A172 (cell line): ENCODE results near the gene TRPC4AP. TPM values are rescaled to one million over a fixed set of nuclear protein-coding genes. Genes with fewer than 3 reads are reported as not detected.
"Not testable (repeated sequence)": the region's sequence is repeated elsewhere in the genome, so short reads cannot be mapped to it uniquely, and the experiment has no call there.

Experiments
- DNase-seq: peaks from one replicate; pipeline ENCODE4 v3.0.0-alpha.2; 2015; ENCODE audit warnings: low spot score
- total RNA-seq: library from RNA; depleted of rRNA; stranded (reverse); fragments of >200 nt; shearing (Covaris generic); gene quantifications from 2 replicates; pipeline ENCODE4 v1.2.3, GENCODE V29; 2014

The TRPC4AP gene
- total RNA-seq, 1 experiment from 2014 or later = 48.6 TPM

DNA sequence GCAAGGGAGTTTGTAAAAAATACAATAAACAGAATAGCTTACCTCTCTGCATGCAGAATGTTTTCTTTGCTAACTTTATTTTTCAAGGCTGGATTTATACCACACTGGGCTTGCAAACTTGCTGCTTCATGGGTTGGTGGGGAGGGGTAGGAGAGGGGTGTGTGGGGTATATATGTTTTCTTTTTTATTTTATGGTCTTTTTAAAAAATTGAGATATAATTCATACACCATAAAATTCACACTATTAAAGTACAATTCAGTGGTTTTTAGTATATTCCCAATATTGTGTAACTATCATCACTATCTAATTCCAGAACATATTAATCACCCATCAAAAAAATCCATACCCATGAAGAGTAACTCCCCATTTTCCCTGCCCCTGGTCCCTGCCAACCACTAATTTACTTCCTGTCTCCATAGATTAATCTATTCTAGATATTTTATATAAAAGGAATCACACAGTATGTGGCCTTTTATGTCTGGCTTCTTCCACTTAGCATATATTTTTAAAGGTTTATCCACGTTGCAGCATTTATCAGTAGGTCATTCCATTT, 14.3 kb upstream of the TRPC4AP start:
- DNase-seq = no peak

DNA sequence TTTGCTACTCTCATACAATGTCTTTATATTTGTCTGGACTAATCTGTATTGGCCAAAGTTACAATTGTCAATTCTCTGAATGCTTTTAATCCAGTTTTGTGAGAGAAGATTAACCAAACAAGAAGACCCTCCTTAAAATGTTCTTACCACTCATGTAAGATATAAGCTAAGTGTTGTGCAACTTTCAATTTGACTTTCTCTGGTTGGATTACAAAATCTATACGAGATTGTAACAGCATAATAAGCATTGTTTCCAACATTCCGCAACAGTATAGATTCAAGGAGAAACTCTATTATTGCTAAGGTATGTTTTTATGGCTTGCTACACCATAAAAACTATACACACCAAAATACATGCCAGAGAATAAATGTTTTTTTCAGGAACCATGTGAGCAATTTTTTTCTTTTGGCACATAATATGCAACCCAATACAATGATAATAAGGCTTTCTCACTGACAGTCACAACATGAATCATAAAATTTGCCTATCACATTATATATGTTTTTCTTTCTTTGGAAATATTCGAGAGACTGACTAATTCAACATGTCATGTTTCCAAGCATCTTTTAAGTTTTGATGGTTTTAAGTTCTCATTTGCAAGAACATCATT, 12.2 kb upstream of the TRPC4AP start:
- no peak for DNase-seq

DNA sequence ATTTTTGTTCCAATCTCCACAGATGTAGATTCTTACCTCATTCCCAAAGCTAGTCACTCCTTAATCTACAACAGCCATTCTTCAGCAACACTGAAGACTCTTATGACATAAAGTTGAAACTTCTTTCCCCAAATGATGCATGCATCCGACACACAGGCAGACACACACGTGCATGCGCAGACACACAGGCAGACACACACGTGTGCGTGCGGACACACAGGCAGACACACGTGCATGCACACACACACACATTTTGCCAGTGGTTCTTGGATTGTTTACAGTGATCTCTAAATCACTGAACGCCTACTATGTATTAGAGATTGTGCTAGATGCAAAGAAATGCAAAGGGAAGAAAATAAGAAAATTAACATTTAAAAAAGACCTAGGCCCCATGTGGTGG, 9.0 kb upstream of the TRPC4AP start:
- no peak for DNase-seq

DNA sequence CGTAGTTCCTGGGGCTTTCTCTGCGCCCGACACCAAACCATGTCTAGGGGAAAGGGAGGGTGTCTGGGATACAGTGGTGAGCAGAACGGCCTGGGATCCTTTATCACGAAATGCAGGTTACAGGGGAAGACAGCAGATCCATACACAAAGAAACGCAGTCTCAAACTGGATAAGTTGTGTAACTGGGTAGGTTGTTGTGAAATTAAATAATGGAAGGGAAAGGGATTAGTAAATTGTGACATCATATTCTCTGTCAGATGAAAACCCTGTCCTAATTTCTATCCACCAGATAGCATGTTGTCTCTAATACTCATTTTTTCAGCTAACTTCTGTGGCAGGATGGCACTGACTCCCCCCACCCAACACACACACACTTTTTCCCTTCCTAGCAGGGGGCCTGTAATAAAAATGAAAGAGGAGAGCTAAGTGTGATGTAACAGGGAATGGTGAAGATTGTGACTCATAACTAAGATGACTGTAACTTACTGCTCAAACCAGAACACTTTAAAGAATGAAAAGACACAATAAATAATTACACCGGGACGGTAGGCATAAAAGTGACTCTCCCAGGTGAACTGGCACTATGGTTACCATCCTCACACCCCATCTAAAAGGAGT, 769 bp upstream of the TRPC4AP start:
- DNase-seq = peak; percentile 86

DNA sequence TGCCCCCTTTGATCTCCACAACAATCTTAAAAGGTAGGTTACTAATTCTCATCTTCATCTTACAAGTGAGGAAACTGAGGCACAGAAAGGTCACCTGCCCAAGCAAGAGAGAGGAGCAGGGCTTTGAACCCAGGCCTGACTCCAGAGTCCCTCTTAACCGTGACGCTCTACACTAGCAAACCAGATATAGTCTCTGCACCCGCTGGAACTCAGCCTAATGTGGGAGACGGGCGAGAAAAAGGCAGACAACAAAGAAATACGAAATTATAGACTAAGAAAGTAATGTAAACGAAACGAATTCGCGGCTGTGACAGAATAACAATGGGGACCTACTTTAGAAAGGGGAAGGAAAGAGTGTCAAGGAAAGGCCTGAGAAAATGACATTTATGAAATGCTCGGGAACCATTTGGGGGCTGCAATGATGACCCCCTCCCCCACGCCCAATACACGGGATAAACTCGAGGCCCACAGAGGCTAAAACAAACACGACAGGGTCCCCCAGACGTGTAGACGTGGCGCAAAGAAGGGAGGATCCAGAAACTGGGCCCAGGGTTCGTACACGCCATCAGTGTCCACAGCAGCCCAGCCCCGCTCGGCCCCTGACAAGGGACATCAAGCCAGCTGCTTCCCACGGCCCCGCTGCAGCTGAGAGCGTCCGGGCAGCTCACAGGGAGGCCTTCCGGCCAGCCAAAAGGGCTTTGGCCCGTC, 637 bp downstream of the TRPC4AP start:
- DNase-seq = peak; percentile 11

DNA sequence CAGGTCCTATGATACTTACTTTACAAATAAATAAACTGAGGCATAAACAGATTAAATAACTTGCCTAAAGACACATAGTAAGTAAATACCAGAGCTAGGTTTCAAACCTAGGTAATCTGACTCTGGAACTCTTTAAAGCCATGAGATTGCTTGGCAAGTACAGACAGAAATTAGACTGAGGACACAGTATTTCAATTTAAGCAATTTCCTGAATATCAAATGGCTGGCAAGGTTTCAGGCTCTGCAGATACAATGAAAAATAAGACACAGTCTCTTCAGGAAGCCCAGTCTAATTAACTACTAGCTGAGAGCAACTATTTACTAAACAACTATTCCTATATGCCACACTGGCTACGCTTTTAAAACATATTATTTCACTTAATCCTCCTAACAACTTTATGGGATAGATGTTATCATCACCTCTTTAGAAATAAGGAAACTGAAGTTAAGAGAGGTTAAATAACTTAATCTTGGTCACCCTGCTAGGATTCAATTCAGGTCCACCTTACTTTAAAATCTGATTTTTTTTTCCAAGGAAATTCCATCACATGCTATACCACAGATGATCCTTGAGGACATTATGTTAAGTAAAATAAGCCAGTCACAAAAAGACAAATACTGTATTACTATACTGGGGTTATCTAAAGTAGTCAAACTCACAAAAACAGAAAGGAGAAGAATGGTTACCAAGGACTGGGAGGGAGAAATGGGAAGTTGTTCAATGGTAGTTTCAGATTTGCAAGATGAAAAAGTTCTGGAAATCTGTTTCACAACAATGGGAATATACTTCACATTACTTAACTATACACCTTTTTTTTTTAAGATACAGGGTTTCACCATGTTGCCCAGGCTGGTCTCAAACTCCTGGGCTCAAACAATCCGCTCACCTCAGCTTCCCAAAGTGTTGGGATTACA, 4.1 kb downstream of the TRPC4AP start:
- no peak for DNase-seq

DNA sequence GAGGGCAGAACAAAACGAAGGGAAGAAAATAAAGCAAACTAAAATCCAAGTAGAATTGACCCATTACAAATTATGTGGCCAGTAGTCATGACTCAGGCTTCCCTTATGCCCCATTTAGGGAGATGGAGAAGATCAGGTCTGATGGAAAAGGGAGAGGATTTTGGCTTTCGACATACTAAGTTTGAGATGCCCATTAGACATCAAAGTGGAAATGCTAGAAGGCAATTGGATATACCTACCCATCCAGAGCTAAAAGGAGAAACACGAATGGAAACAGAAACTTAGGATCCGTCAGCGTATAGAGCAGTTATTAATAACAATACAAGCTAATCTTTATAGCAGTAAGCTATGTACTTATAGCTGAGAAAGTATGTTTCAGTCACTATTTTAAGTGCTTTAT, 4.8 kb downstream of the TRPC4AP start:
- no peak for DNase-seq

DNA sequence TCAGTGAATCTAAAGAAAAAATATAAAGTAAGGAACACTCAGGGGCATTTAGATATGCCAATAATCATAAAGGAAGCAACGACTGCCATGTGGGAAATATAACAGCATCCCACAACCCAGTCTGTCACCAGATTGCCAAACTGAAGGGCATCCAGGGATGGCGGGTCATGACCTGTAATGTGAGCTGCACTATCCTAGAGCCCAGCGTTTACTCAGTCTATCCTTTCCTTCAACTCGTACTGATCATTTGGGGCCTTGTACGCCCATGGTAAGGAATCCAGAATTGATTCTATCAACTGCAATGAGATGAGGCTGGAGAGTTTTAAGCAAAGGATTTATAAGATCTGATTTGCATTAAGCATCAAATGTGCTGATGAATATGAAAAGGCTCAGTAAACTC, 5.3 kb downstream of the TRPC4AP start:
- no peak for DNase-seq

DNA sequence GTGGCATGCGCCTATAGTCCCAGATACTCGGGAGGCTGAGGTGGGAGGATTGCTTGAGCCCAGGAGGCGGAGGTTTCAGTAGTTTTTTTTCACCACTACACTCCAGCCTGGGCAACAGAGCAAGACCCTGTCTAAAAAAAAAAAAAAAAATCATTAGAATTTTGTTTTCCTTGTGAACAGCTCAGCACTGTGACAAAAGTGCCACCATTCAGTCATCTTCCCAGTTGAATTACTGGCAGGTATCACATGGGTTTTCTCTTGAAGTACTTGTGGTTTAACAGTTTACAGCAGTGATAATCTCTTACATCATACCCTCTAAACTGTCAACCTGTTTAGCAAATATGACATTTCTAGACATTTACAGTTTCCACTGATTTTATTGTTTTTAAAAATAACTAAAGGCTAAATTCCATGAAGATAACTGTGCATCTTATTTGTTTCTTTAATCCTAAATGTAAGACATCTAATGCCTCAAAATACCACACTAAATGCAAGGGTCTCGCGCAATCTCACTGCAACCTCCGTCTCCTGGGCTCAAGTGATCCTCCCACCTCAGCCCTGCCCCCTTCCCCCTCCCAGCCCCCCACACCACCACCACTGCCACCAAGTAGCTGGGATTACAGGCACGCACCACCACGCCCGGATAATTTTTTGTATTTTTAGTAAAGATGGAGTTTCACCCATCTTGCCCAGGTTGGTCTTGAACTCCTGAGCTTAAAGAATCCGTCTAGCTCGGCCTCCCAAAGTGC, 7.0 kb downstream of the TRPC4AP start:
- no peak for DNase-seq

DNA sequence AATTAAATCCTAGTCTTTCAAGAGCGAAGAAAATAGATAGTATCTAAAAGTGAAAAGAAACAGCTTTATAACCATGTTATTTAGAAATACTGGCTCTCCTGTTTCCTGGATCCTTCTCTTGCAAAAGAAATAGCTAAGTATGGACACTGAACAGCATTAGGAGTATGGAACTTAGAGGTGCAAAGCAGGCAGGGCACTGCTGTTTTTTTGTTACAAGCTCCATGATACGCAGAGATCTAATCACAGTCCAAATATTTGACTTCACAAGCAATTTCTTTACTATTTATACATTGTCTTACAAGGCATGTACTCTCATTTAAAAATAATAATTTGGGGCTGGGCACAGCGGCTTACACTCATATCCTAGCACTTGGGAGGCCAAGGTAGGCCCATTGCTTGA, 7.6 kb downstream of the TRPC4AP start:
- DNase-seq = no peak

DNA sequence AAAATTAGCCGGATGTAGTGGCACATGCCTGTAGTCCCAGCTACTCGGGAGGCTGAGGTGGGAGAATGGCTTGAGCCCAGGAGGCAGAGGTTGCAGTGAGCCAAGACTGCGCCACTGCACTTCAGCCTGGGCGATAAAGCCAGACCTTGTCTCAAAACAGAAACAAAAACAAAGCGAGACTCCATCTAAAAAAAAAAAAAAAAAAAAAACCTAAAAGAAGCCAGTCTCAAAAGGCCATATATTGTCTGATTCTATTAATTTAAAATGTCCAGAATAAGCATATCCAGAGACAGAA, 12.3 kb downstream of the TRPC4AP start:
- not testable (repeated sequence) for DNase-seq

DNA sequence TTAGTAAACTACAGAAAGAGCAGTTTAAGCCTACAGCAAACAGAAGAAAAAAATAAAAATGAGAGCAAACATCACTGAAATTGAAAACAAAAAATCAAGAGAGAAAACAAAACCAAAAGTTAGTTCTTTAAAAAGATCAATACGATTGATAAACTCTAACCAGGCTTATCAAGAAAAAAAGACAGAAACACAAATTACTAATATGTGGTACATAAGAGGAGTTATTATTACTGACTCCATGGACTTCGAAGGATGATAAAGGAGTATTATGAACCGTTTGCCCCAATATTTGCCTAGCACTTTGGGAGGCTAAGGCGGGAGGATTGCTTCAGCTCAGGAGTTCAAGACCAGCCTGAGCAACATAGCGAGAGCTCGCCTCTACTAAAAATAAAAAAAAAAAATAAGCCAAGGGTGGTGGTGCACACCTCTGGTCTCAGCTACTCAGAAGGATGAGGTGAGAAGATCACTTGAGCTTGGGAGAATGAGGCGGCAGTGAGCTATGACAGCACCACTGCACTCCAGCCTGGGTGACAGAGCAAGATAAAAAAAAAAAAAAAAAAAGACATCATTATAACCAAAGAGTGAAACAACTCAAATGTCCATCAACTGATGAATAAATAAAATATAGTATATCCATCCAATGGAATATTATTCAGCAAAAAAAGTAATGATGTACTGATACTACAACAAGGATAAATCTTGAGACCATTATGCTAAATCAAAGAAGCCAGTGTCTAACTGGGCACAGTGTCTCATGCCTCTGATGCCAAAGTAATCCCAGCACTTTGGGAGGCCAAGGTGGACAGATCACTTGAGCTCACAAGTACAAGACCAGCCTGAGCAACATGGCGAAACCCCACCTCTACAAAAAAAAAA, 12.9 kb downstream of the TRPC4AP start:
- DNase-seq = no peak

DNA sequence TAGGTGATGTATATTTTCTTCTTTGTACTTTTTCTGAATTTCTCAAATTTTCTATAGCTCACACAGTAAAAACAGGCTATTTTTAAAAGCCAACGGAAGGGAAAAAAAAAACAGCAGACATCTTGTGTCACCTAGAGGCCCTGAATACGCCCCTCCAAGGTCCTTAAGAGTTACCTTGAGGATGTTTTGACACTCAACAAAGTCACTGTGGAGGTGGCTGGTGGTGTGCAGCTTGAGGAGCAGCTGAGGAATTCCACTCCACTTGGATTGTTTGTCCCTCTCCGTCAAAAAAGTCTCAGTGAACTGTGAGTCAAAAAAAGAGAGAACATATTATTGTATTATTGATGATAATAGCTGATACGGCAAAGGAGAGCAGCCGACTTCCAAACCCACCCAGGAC, 14.7 kb downstream of the TRPC4AP start:
- no peak for DNase-seq

DNA sequence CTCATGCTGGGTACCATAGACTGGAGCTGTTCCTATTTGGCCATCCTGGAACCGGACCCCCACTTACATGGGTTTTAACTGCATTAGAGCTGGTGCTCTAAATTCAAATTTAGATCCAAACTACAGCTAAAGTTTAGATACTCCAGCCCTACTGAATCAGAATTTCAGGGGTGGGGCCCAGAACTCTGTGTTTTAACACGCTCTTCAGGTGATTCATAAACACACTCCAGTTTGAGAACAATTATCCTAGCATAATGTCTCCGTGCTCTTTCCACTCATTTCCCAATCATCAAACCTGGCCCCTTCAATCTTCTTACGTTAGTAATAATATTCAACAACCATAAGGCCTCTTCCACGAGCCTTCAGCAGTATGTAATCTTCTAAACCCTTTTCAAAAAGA, 15.3 kb downstream of the TRPC4AP start:
- no peak for DNase-seq

DNA sequence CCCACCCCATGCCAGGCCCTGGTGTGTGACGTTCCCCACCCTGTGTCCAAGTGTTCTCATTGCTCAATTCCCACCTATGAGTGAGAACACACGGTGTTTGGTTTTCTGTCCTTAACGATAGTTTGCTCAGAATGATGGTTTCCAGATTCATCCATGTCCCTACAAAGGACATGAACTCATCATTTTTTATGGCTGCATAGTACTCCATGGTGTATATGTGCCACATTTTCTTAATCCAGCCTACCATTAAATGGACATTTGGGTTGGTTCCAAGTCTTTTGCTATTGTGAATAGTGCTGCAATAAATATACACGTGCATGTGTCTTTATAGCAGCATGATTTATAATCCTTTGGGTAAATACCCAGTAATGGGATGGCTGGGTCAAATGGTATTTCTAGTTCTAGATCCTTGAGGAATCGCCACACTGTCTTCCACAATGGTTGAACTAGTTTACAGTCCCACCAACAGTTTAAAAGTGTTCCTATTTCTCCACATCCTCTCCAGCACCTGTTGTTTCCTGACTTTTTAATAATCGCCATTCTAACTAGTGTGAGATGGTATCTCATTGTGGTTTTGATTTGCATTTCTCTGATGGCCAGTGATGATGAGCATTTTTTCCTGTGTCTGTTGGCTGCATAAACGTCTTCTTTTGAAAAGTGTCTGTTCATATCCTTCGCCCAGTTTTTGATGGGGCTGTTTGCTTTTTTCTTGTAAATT, 21.0 kb downstream of the TRPC4AP start:
- not testable (repeated sequence) for DNase-seq

DNA sequence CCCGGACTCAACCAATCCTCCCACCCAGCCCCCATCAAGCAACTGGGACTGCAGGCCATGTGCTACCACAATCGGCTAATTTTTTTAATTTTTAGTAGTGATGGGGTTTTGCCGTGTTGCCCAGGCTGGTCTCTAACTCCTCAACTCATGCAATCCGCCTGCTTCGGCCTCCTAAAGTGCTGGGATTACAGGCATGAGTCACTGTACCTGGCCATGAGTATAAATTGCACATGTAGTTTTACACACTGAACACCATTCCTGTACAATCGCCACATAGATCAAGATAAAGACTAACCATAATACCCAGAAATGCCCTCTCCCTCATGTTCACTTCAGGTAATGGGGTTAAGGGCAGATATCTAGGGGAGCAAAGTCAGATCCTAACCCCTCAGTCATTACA, 26.4 kb downstream of the TRPC4AP start:
- DNase-seq = no peak

DNA sequence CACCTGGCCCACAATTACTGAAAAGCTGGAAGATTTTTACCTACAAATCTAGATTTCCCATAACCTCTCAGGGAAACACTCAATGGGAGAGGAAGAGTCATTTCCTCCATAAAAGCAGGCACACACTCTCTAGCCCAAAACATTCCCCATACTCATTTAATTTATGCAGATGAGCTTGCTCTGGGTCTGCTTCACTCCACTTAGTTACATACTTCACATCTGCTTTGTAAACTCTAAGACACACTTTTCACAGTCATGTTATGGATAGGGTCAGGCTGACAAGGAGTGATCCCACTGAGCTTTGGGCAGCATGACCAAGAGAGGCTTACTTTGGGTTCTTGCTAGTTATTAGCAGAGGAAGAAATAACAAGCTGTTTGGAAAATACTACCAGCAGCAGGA, 27.4 kb downstream of the TRPC4AP start:
- DNase-seq = no peak

DNA sequence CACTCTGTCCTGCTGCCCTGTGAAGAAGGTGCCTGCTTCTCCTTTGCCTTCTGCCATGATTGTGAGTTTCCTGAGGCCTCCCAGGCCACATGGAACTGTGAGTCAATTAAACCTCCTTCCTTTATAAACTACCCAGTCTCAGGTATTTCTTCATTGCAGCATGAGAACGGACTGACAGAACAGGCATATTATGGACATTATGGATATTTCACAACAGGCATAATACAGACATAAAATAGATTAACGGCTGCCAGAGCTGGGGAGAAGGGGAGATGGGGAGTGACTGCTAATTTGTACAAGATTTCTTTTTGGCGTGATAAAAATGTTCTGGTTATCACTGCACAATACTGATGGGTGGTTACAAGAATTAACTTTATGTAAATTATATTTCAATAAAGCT, 29.4 kb downstream of the TRPC4AP start:
- DNase-seq = no peak

DNA sequence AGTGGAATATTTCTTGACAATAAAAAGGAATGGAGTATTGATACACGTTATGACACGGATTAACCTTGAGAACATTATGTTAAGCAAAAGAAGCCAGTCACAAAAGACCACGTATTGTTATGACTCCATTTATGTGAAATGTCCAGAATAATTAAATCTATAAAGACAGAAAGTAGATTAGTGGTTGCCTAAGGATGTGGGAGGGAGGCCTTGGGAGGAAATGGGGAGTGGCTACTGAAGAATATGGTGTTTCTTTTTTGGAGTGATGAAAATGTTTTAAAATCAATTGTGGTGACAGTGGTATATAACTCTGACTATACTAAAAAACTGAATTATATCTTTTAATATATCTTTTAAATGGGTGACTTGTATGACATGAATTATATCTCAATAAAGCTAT, 30.1 kb downstream of the TRPC4AP start:
- no peak for DNase-seq

DNA sequence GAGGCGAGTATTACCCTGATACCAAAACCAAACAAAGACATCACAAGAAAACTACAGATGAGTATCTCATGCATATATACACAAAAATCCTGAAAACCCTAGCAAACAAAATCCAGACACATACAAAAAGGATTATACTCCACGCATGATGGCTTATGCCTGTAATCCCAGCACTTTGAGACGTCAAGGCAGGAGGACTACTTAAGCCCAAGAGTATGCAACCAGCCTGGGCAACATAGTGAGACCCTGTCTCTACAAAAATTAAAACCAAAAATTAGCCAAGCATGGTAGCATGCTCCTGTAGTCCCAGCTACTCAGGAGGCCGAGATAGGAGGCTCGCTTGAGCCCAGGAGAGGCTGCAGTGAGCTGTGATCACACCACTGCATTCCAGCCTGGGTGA, 32.4 kb downstream of the TRPC4AP start:
- DNase-seq = no peak
